ENCODE results near the gene WDR82.

WDR82 gene

GRCh38 chr3:52289338-52289746, 10.9 kb upstream of the WDR82 start:
- ATAC-seq = no peak
- no peak for TF ChIP-seq GLIS3 (CRISPR knock-in tag; IDR thresholded peaks at IDR 0.05)
- TF ChIP-seq POU6F1 (CRISPR knock-in tag; IDR thresholded peaks at IDR 0.05; ENCODE audit: borderline replicate concordance, low read depth) = no peak
- TF ChIP-seq ZNF565 (CRISPR knock-in tag; conservative IDR thresholded peaks at IDR 0.05; ENCODE audit: low read depth) = no peak
- no peak for TF ChIP-seq CSDC2 (CRISPR knock-in tag; IDR thresholded peaks at IDR 0.05)
- no peak for TF ChIP-seq TSHZ2 (CRISPR knock-in tag; IDR thresholded peaks at IDR 0.05)
- TF ChIP-seq ZC3H10 (CRISPR knock-in tag; IDR thresholded peaks at IDR 0.05) = no peak
- TF ChIP-seq PPARA (CRISPR knock-in tag; IDR thresholded peaks at IDR 0.05; ENCODE audit: borderline replicate concordance) = no peak
- no peak for TF ChIP-seq RARB (CRISPR knock-in tag; IDR thresholded peaks at IDR 0.05)
- TF ChIP-seq ZNF70 (CRISPR knock-in tag; IDR thresholded peaks at IDR 0.05) = no peak
- no peak for TF ChIP-seq CREB5 (CRISPR knock-in tag; IDR thresholded peaks at IDR 0.05; ENCODE audit: low read depth)
- TF ChIP-seq ZFP3 (CRISPR knock-in tag; IDR thresholded peaks at IDR 0.05) = no peak
- TF ChIP-seq ZNF8 (CRISPR knock-in tag; IDR thresholded peaks at IDR 0.05) = no peak
- TF ChIP-seq ESRRG (CRISPR knock-in tag; IDR thresholded peaks at IDR 0.05) = no peak
- no peak for TF ChIP-seq ZFP30 (CRISPR knock-in tag; IDR thresholded peaks at IDR 0.05)
- TF ChIP-seq TCF4 (CRISPR knock-in tag; IDR thresholded peaks at IDR 0.05; ENCODE audit: borderline replicate concordance) = no peak
- TF ChIP-seq ARNTL (CRISPR knock-in tag; IDR thresholded peaks at IDR 0.05; ENCODE audit: borderline replicate concordance, low read depth) = no peak
- no peak for TF ChIP-seq OSR1 (CRISPR knock-in tag; IDR thresholded peaks at IDR 0.05)
- TF ChIP-seq TOX (CRISPR knock-in tag; IDR thresholded peaks at IDR 0.05; ENCODE audit: borderline replicate concordance) = no peak

- no peak for ATAC-seq
- TF ChIP-seq SNAI2 (CRISPR knock-in tag; IDR thresholded peaks at IDR 0.05) (no peak), TOX (CRISPR knock-in tag; IDR thresholded peaks at IDR 0.05; ENCODE audit: borderline replicate concordance) (no peak), ZC3H10 (CRISPR knock-in tag; IDR thresholded peaks at IDR 0.05) (no peak), PPARA (CRISPR knock-in tag; IDR thresholded peaks at IDR 0.05; ENCODE audit: borderline replicate concordance) (no peak), TCF4 (CRISPR knock-in tag; IDR thresholded peaks at IDR 0.05; ENCODE audit: borderline replicate concordance) (no peak), ZNF565 (CRISPR knock-in tag; conservative IDR thresholded peaks at IDR 0.05; ENCODE audit: low read depth) (no peak), GLIS3 (CRISPR knock-in tag; IDR thresholded peaks at IDR 0.05) (no peak), ZNF70 (CRISPR knock-in tag; IDR thresholded peaks at IDR 0.05) (no peak), TSHZ2 (CRISPR knock-in tag; IDR thresholded peaks at IDR 0.05) (no peak), ISL1 (CRISPR knock-in tag; IDR thresholded peaks at IDR 0.05) (no peak), CSDC2 (CRISPR knock-in tag; IDR thresholded peaks at IDR 0.05) (no peak), CREB5 (CRISPR knock-in tag; IDR thresholded peaks at IDR 0.05; ENCODE audit: low read depth) (no peak), RARB (CRISPR knock-in tag; IDR thresholded peaks at IDR 0.05) (no peak), OSR1 (CRISPR knock-in tag; IDR thresholded peaks at IDR 0.05) (no peak), ZNF8 (CRISPR knock-in tag; IDR thresholded peaks at IDR 0.05) (no peak), ZFP3 (CRISPR knock-in tag; IDR thresholded peaks at IDR 0.05) (no peak), ESRRG (CRISPR knock-in tag; IDR thresholded peaks at IDR 0.05) (no peak), PATZ1 (CRISPR knock-in tag; IDR thresholded peaks at IDR 0.05; ENCODE audit: borderline replicate concordance) (no peak), CSRNP3 (CRISPR knock-in tag; IDR thresholded peaks at IDR 0.05) (no peak)
Observed at GRCh38 chr3:52288674-52289073, 10.2 kb upstream of the WDR82 start.
